GM12873 (cell line): Measurements from ENCODE around the gene PTPRG.

Source experiments
- CTCF ChIP-seq: IDR thresholded peaks from 2 replicates; pipeline ENCODE4 v1.5.1; 2012; ENCODE audit warnings: low read depth, mild to moderate bottlenecking, moderate library complexity, low read length, control low read depth; ENCODE audit not compliant: insufficient read depth; ENCODE audit errors: missing control alignments

Gene PTPRG

GRCh38 chr3:62335196-62335595, 773.8 kb downstream of the PTPRG start:
- TF ChIP-seq CTCF: no peak

- TF ChIP-seq CTCF: no peak
Observed at GRCh38 chr3:62343755-62344154, 782.4 kb downstream of the PTPRG start.
